ENCODE measurements around the gene BNIP2. TPM values are rescaled to one million over a fixed set of nuclear protein-coding genes. Genes with fewer than 3 reads are reported as not detected.
"Not testable (repeated sequence)": the region's sequence is repeated elsewhere in the genome, so short reads cannot be mapped to it uniquely, and the experiment has no call there.

Gene BNIP2
- total RNA-seq, 1 experiment from 2014 or later: 58.1 TPM

DNA sequence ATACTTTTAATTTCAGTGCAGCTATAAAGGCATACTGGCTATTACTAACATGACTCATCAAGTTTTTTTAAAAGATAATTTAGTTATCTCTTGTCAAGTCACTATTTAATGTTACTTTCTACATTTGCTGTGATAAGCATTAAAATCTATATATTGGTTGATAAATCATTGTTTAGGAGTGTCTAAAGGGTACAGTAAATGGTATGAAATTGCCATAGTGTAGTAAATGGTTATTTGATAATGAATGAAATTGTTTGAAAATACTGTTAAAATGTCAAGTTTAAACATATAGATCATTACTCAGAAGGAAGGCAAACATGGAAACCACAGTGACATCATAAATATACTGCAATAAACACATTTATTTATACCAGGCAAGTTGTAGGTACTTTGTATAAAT is 13.2 kb upstream of the BNIP2 start:
- no peak for TF ChIP-seq EZH2 (IDR thresholded peaks at IDR 0.05; ENCODE audit: borderline replicate concordance, low read depth, low read length, poor library complexity, severe bottlenecking)
- TF ChIP-seq, protein P1, sequence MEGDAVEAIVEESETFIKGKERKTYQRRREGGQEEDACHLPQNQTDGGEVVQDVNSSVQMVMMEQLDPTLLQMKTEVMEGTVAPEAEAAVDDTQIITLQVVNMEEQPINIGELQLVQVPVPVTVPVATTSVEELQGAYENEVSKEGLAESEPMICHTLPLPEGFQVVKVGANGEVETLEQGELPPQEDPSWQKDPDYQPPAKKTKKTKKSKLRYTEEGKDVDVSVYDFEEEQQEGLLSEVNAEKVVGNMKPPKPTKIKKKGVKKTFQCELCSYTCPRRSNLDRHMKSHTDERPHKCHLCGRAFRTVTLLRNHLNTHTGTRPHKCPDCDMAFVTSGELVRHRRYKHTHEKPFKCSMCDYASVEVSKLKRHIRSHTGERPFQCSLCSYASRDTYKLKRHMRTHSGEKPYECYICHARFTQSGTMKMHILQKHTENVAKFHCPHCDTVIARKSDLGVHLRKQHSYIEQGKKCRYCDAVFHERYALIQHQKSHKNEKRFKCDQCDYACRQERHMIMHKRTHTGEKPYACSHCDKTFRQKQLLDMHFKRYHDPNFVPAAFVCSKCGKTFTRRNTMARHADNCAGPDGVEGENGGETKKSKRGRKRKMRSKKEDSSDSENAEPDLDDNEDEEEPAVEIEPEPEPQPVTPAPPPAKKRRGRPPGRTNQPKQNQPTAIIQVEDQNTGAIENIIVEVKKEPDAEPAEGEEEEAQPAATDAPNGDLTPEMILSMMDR (conservative IDR thresholded peaks at IDR 0.05; ENCODE audit: low read depth, low read length): no peak
- Histone ChIP-seq H3K4me3 (ENCODE audit: low read depth, low read length, poor library complexity, severe bottlenecking) (no peak overlapping the region), H3K27me3 (replicated peaks; ENCODE audit: insufficient read depth, low read depth, low read length, poor library complexity) (no peaks in the 10 kb centered on the region), H3K4me1 (ENCODE audit: insufficient read depth, low read length, poor library complexity, severe bottlenecking) (no peaks in the 10 kb centered on the region), H3K36me3 (ENCODE audit: insufficient read depth, low read length, poor library complexity, severe bottlenecking) (no peaks in the 10 kb centered on the region), H3K9me3 (ENCODE audit: low read depth, low read length, poor library complexity, severe bottlenecking) (no peaks in the 10 kb centered on the region), H3K27ac (ENCODE audit: low read depth, low read length, poor library complexity, severe bottlenecking) (no peak overlapping the region)
- DNase-seq (ENCODE audit: low spot score): no peak
- ChIA-PET CTCF (no interaction called here), POLR2A (ENCODE audit: low non-redundant PET) (no interaction called here)
- intact Hi-C loops (cut with micrococcal nuclease; ENCODE audit: unreplicated experiment): no loop called here
- no TSS peak for BruUV-seq (replicated peaks)

DNA sequence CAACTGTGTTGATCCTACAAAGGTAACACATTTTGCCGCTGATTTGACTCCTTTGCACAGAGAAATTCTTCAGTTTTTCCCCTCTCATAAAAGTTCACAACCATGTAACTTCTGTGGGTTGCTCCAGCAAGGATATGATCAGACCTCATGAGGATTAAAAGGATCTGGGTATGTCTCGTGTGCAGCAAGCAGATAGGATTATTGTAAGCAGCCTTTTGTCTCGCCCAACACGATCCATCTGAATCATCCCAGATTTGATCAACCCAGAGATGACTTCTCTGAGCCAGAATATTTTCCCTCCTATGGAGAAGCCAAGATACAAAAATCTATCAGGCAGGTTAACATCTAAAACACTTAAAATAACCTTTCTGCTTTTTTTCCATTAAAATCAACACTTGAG is 12.8 kb upstream of the BNIP2 start:
- ChIA-PET CTCF (no interaction called here), POLR2A (ENCODE audit: low non-redundant PET) (no interaction called here)
- intact Hi-C loops (cut with micrococcal nuclease; ENCODE audit: unreplicated experiment): no loop called here
- Histone ChIP-seq H3K4me1 (ENCODE audit: insufficient read depth, low read length, poor library complexity, severe bottlenecking) (no peaks in the 10 kb centered on the region), H3K36me3 (ENCODE audit: insufficient read depth, low read length, poor library complexity, severe bottlenecking) (no peaks in the 10 kb centered on the region), H3K27ac (ENCODE audit: low read depth, low read length, poor library complexity, severe bottlenecking) (no peak overlapping the region), H3K27me3 (replicated peaks; ENCODE audit: insufficient read depth, low read depth, low read length, poor library complexity) (no peaks in the 10 kb centered on the region), H3K9me3 (ENCODE audit: low read depth, low read length, poor library complexity, severe bottlenecking) (no peaks in the 10 kb centered on the region), H3K4me3 (ENCODE audit: low read depth, low read length, poor library complexity, severe bottlenecking) (no peak overlapping the region)
- BruUV-seq (replicated peaks): no TSS peak
- DNase-seq (ENCODE audit: low spot score): peak; percentile 33
- TF ChIP-seq, protein P1 (conservative IDR thresholded peaks at IDR 0.05; ENCODE audit: low read depth, low read length): no peak
- no peak for TF ChIP-seq EZH2 (IDR thresholded peaks at IDR 0.05; ENCODE audit: borderline replicate concordance, low read depth, low read length, poor library complexity, severe bottlenecking)

DNA sequence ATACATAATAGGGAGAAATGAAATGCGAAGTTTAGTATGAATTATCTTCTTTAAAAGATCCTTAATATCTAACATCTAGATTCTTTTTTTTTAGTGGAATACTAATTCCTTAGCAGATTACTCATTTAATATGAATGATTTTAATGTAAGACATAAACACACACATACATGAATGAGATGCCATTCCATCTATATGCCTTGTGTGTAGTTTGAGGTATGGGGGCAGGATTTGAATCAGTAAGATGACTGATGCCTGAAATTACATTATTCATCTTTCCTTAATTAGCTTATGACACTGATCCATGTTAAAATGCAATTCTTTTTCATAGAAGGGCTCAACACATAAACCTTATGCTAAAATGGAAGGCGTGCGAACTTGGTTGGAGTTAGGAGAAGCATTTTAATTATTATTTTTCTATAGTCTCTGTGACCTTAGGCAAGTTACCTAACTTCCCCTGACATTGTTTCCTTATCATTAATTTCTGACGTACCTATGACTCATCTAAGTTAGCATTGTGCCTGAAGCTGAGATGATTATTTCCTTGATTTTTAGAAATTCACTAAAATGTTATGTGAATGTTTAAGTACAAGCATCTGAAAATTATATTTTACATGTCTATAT is 10.8 kb upstream of the BNIP2 start:
- H3K4me3 ChIP-seq (ENCODE audit: low read depth, low read length, poor library complexity, severe bottlenecking): no peak overlapping the region
- CTCF ChIA-PET: no interaction called here
- POLR2A ChIA-PET (ENCODE audit: low non-redundant PET): no interaction called here
- TF ChIP-seq, protein P1 (conservative IDR thresholded peaks at IDR 0.05; ENCODE audit: low read depth, low read length): no peak
- TF ChIP-seq EZH2 (IDR thresholded peaks at IDR 0.05; ENCODE audit: borderline replicate concordance, low read depth, low read length, poor library complexity, severe bottlenecking): no peak
- H3K4me1 ChIP-seq (ENCODE audit: insufficient read depth, low read length, poor library complexity, severe bottlenecking): no peaks in the 10 kb centered on the region
- H3K36me3 ChIP-seq (ENCODE audit: insufficient read depth, low read length, poor library complexity, severe bottlenecking): no peaks in the 10 kb centered on the region
- no peaks in the 10 kb centered on the region for H3K9me3 ChIP-seq (ENCODE audit: low read depth, low read length, poor library complexity, severe bottlenecking)
- BruUV-seq (replicated peaks): no TSS peak
- intact Hi-C loops (cut with micrococcal nuclease; ENCODE audit: unreplicated experiment): no loop called here
- no peak for DNase-seq (ENCODE audit: low spot score)
- H3K27me3 ChIP-seq (replicated peaks; ENCODE audit: insufficient read depth, low read depth, low read length, poor library complexity): no peaks in the 10 kb centered on the region
- H3K27ac ChIP-seq (ENCODE audit: low read depth, low read length, poor library complexity, severe bottlenecking): no peak overlapping the region

DNA sequence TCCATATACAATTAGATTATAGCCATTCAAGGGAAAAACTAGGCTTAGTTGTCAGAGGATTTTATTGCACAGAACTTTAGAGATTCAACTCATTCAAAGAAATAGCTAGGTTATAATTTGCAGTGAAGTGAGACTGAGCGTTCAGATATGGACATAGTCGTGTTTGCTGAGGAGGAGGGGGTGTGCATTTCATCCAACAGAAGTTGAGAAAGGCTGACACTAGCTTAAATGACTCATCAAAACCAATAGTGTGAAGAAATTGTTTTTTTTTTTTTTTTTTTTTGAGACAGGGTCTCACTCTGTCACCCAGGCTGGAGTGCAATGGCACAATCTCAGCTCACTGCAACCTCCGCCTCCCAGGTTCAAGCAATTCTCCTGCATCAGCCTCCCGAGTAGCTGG is 8.9 kb upstream of the BNIP2 start:
- intact Hi-C loops (cut with micrococcal nuclease; ENCODE audit: unreplicated experiment): not testable (repeated sequence)

More for the DNA sequence above, 8.9 kb upstream of the BNIP2 start:
- H3K27me3 ChIP-seq (replicated peaks; ENCODE audit: insufficient read depth, low read depth, low read length, poor library complexity); H3K4me3 ChIP-seq (ENCODE audit: low read depth, low read length, poor library complexity, severe bottlenecking); H3K36me3 ChIP-seq (ENCODE audit: insufficient read depth, low read length, poor library complexity, severe bottlenecking); CTCF ChIA-PET; H3K9me3 ChIP-seq (ENCODE audit: low read depth, low read length, poor library complexity, severe bottlenecking); H3K4me1 ChIP-seq (ENCODE audit: insufficient read depth, low read length, poor library complexity, severe bottlenecking); DNase-seq (ENCODE audit: low spot score); POLR2A ChIA-PET (ENCODE audit: low non-redundant PET); BruUV-seq (replicated peaks); H3K27ac ChIP-seq (ENCODE audit: low read depth, low read length, poor library complexity, severe bottlenecking): not testable (repeated sequence)

All from A673 (cell line).